Left lobe of liver (tissue), 2 donors: ENCODE measurements around the gene AWAT2. TPM values are rescaled to one million over a fixed set of nuclear protein-coding genes. Genes with fewer than 3 reads are reported as not detected.
"Not testable (repeated sequence)": the region's sequence is repeated elsewhere in the genome, so short reads cannot be mapped to it uniquely, and the experiment has no call there.

Source experiments
- ATAC-seq: fragments of 200-7000 bp; cut with Tn5 transposase; one replicate; pipeline ENCODE4 v1.9.1; 2020; ENCODE audit warnings: mild to moderate bottlenecking, moderate library complexity
- DNase-seq: peaks from one replicate; pipeline ENCODE4 v3.0.0-alpha.2; 2020; ENCODE audit warnings: low spot score
- total RNA-seq: library from RNA; stranded (reverse); gene quantifications from one replicate; pipeline ENCODE4 v1.2.1, GENCODE V29; 2021
- donor health status: DM: no; HTN: no; CAD: no; lungs with moderate emphysema.
- donor health status: DM: no; HTN: yes; CAD: no.

The AWAT2 gene
- total RNA-seq, 1 donor from 2014 or later = not detected

- ATAC-seq = no peak
- DNase-seq = no peak
Measured at GRCh38 chrX:70001708-70002341, 47.9 kb downstream of the AWAT2 start.

GRCh38 chrX:70001269-70001668, 48.5 kb downstream of the AWAT2 start:
- ATAC-seq = no peak

GRCh38 chrX:69998299-69998698, 51.4 kb downstream of the AWAT2 start:
- DNase-seq, ATAC-seq: not testable (repeated sequence)

More at GRCh38 chrX:70001269-70001668, 48.5 kb downstream of the AWAT2 start:
- DNase-seq = no peak

GRCh38 chrX:69996113-69996468, 53.6 kb downstream of the AWAT2 start:
- ATAC-seq = no peak

GRCh38 chrX:69995362-69996112, 54.2 kb downstream of the AWAT2 start:
- DNase-seq = no peak
- no peak for ATAC-seq

More at GRCh38 chrX:69996113-69996468, 53.6 kb downstream of the AWAT2 start:
- no peak for DNase-seq

- ATAC-seq = no peak
- DNase-seq = no peak
Measured at GRCh38 chrX:69993494-69993893, 56.2 kb downstream of the AWAT2 start.

- DNase-seq = no peak
- no peak for ATAC-seq
Measured at GRCh38 chrX:69991685-69992084, 58.1 kb downstream of the AWAT2 start.

Other genes starting within 250 kb of the AWAT2 start
- not detected for gene OTUD6A, start 12.5 kb upstream of the AWAT2 start, total RNA-seq
- 10.2 TPM for gene IGBP1, start 83.5 kb upstream of the AWAT2 start, total RNA-seq
- not detected for gene DGAT2L6, start 127.5 kb upstream of the AWAT2 start, total RNA-seq
- gene AWAT1, start 184.7 kb upstream of the AWAT2 start, total RNA-seq = not detected
- gene P2RY4, start 210.3 kb upstream of the AWAT2 start, total RNA-seq = 0.18 TPM
- not detected for gene ARR3, start 218.4 kb upstream of the AWAT2 start, total RNA-seq
- gene RAB41, start 232.2 kb upstream of the AWAT2 start, total RNA-seq = not detected
- 10.7 TPM for gene PDZD11, start 240.0 kb upstream of the AWAT2 start, total RNA-seq
- gene KIF4A, start 240.2 kb upstream of the AWAT2 start, total RNA-seq = 0.15 TPM